Activated CD4-positive, CD25-positive, alpha-beta regulatory T cell treated with anti-CD3 and anti-CD28 coated beads, Interleukin-2, amount 50 U/mL, for 16 hours (primary cell): ENCODE results near the gene PTPRN2.
"Not testable (repeated sequence)": the region's sequence is repeated elsewhere in the genome, so short reads cannot be mapped to it uniquely, and the experiment has no call there.

Source experiments
- DNase-seq: peaks from one replicate; pipeline ENCODE4 v3.0.0-alpha.2; 2020; ENCODE audit warnings: low read depth, low spot score

The PTPRN2 gene

DNA sequence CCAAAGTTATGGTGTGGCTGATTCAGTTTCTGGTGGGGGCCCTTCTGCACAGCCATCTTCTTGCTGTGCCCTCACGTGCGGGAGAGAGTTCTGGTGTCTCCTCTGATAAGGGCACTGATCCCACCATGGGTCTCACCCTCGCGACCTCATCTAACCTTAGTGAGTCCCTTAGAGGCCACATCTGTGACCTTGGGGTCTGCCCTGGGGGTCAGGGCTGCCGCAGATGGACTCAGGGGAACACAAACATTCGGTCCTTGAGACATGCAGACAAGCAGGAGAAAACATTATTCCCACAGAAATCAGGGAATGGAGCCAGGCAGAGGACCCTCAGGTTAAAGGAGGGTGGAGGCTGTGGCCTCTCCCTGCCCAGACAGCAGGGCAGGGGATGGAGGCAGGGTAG is 1072.9 kb downstream of the PTPRN2 start:
- no peak for DNase-seq

DNA sequence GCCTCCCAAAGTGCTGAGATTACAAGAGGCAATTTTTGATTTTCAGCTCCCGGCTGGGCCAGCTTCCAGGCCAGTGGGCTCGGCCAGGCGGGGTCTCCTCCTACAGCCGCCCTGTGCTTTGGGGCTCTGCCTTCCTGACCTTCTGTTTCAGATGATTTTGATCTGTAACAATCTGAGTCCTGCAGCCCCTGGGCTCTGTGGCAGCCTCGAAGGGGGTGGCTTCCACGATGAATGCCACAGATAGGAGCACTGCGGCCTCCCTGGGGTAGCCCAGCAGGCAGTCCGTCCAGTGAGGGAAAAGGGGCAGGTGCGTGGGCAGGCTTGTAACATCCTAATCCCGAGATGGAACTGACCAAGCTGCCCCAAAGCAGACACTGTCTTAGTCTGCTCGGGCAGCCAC is 1073.3 kb downstream of the PTPRN2 start:
- DNase-seq, result no peak

DNA sequence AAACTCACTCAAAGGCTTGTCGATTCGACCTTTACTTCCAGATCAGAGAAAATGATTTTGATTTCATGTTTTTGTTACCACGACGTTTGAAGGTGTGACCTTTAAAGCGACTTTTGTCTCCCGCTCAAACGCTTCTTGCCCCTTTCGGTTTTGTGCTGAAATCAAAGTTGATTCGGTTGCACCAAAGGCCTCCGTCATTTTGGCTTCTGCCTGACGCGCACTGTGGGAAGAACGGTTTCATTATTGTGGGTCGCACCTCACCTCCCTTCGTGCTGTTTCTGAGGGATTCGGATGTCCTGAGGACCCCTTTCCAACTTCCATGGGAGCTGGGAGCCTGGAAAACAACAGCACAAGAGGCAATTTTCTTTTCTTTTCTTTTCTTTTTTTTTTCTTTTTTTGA is 1073.9 kb downstream of the PTPRN2 start:
- no peak for DNase-seq

DNA sequence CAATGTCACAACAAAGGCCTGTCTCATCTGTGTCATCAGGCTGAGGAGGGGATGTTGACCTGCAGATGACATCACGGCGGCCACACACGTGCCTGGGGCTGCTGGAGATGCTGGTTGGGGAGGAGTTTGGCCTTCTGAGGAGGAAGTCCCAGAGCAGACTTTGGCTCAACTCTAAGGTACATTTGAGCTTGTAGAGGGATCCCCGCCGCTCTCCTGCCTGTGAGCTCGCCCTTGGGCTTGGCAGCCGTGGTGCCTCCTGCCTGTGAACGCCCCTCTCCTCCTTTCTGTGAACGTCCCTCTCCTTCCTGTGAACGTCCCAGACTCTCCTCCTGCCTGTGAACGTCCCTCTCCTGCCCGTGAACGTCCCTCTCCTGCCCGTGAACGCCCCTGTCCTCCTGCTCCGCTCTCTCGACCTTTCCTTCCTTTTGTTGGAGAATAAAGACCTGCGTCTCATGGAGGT is 1074.4 kb downstream of the PTPRN2 start:
- no peak for DNase-seq

DNA sequence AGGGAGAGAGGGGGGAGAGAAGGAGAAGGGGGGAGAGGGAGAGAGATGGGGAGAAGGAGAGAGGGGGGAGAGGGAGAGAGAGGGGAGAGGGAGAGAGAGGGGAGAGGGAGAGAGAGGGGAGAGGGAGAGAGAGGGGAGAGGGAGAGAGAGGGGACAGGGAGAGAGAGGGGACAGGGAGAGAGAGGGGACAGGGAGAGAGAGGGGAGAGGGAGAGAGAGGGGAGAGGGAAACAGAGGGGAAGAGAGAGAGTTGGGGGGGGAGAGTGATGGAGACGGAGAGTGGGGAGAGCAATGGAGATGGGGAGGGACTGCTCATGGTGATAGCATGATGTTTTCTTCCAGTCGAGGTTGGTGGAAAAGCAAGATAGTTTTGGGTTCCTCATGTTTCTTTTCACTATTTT is 1078.4 kb downstream of the PTPRN2 start:
- DNase-seq, result no peak

DNA sequence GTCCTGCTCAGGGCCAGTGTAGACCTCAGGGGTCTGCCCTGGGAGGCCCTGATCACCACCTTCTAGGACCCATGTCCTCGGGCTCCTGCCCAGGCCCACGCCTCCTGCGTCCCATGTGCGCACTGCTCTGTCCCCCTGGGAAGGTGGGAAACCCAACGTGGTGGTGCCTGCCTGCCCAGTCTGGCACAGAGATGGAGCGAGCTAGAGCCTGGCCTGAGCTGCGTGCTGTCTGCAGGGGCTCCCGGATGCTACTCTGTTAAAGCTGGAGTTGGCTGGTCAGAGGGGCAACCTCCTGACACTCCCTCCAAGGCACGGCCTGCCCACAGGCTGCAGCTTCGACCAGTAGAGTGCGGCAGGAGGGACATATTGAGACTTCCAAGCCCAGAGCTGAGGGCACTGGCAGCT is 1079.1 kb downstream of the PTPRN2 start:
- DNase-seq, result no peak

DNA sequence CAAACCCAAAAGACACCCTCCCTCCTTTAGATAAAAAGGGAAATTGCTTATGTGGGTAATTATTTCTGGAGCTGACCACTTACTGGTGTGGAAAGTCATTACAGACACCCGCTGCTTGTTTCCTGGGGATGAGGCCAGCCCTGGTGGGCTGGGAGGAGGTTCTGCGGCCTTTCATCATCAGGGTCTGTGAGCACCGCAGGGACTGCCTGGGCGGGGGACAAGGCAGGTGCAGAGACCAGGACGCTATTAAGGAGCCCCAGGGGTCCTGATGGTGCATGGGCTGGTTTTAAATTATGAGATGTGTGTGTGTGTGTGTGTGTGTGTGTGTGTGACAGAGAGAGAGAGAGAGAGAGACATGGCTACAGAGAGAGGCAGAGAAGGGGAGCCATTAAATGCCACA is 1079.6 kb downstream of the PTPRN2 start:
- no peak for DNase-seq

DNA sequence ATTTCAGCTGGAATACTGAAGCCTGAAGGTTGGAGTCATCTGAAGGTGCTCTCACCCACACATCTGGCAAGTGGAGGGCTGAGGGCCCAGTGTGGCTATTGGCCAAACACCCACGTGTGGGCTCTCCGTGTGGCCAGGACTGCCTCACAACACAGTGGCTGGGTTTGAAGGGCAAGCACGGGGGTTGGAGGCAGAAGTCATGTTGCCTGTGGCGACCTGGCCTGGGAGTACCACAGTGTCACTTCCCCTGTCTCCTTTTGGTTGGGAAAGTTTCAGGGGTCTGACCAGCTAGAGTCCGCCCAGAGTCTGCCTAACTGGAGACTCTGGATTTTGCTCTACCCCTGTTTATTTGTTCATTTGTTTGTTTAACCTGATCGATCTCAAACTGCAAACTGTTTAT is 1081.4 kb downstream of the PTPRN2 start:
- DNase-seq, result no peak

DNA sequence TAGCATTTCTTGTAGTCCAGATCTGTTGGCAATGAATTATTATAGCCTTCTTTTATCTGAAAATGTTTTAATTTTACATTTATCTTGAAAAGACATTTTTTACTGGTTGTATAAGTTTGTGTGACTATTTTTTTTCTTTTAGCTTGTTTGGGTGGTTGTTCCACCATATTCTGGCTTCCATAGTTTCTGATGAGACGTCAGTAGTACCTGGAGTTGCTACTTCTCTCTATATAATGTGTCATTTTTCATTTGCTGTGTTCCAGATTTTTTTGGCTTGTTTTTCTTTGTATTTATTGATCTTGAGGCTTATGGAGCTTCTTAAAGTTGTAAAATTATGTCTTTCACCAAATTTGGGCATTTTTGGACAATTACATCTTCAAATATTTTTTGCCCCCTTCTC is 1082.0 kb downstream of the PTPRN2 start:
- no peak for DNase-seq

DNA sequence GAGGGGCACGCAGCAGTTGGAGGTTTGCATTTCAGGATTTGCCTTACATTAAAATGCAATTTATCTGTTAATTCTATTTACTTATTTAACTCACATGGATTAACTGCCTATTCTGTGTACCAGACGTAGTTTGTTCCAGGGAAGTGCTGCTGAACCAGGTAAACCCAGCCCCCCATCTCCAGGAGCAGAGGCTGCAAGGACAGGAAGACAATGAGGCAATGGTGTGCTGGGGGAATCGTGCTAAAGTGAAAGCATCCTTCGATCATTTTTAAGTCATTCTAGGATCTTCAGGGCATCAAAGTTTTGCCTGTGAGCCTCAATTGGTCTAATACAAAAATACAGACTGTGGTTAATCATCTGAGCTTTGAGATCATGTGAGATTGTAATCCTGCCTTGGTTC is 1084.4 kb downstream of the PTPRN2 start:
- no peak for DNase-seq

DNA sequence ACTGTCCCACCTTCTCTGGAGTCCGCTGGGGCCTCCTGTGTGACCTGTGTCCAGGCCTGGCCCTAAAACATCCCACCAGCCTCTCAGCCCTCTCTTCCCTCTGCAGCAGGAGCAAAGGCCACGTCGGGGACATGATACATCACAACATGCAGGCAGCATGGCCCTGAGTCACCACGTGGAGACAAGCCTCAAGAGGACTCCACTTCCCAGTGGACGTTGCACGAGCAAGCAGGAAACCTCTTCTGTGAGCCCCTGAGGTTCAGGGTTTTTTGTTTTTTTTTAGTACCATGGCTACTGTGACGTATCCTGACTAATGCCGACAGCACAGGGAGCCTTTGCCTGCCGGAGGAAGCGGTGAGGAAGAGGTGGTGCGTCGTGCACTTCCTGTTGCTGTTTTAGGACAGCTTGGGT is 1084.9 kb downstream of the PTPRN2 start:
- peak; percentile 47 for DNase-seq

DNA sequence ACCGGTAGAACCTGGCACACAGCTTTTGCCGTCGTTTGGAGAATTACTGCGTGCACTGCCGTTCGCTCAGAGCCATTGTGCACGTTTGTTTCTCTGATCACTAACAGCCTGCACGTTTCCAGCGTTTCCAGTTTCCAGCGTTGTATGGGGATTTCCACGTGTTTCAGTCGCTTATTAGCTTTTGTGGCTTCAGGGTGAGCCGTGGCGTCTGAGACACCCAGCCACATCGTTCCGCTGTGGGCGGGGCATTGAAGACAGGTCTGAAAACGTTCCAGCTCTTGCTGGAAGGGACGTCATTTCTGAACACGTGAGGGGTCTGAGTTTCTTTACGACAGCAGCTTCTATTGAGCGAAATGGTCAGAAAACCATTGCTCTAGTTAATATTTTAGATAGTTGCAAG is 1086.0 kb downstream of the PTPRN2 start:
- no peak for DNase-seq

DNA sequence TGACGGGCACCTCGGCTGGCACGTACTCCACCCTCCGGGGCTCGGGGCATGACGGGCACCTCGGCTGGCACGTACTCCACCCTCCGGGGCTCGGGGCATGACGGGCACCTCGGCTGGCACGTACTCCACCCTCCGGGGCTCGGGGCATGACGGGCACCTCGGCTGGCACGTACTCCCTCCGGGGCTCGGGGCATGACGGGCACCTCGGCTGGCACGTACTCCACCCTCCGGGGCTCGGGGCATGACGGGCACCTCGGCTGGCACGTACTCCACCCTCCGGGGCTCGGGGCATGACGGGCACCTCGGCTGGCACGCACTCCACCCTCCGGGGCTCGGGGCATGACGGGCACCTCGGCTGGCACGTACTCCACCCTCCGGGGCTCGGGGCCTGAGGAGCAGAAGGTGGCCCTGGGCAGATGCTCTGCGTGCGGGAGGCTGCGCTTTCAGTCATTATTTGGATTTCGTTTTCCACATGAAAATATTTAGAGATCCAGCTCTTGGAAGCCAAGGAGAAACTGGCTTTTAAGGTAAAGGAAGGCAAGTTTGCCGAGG is 1086.6 kb downstream of the PTPRN2 start:
- DNase-seq, result not testable (repeated sequence)

DNA sequence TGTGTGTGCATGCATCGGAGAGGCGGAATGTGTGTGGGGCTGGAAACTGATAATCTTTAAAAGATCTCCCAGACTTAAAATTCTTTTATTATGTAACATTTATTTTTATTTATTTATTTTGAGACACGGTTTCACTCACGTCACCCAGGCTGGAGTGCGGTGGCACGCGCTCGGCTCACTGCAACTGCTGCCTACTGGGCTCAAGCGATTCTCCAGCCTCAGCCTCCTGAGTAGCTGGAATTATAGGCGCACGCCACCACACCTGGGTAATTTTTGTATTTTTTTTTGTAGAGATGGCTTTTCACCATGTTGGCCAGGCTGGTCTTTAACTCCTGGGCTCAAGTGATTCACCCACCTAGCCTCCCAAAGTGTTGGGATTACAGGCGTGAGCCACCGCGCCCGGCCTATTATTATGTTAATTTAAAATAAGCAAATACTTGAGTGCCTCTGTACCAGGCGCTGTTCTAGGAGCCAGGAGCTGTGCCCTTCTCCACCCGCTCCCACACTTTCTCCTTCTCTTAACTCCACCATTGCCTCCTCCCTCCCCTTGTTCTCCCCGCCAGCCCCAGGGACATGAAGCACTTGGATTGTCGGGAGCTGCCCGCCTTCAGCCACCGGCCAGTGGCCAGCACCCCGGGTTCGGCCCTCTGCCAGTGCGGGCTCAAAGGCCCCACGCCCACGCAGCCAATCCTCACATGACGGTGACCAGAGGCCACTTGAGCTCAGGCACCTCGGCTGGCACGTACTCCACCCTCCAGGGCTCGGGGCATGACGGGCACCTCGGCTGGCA is 1087.3 kb downstream of the PTPRN2 start:
- DNase-seq, result no peak

DNA sequence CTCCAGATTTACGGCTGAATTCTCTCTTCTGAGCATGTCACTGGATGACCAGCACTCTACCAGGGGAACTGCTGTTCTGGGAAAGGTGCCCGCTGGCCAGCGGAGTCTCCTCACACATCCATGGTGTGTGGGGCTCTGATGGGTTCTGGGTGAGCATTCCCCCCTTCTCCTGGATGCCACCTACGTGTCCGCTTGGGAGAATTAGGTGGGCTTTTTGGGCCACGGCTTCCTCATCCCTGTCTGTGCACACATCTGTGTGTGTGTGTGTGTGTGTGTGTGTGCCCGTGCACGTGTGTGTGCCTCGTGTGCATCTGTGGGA is 1087.8 kb downstream of the PTPRN2 start:
- DNase-seq, result no peak

DNA sequence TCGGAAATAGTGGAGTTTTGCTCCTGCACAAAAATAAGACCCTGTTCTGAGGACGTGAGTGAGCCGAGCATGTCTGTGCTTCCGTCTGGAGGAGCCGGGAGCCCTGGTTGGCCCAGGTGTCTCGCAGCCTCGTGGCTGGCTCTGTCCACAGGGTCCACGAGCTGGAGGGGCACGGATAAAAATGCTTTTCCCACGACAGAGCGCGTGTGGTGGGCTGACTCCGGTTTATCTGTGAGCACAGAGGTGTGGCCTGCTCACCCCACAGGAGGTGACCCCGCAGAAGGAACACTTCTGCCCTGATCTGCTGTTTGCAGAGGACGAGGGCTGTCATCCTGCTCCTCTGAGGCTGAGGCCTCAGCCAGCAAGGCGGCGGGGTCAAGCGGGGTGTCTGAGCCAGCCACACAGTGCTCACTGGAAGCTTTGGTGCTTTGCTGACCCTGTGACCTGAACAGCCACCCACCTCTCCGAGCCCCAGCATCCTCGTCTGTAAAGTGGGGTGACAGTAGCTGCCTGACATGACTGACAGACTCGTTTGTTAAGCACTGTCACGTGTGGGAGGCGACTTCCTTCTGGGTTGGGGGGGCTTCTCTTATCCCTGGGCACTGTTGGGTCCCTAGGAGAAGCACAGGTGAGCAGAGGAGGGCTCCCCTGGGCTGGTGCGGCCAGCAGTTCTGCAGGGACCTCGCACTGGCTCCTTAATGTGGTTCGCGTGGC is 1088.3 kb downstream of the PTPRN2 start:
- no peak for DNase-seq

DNA sequence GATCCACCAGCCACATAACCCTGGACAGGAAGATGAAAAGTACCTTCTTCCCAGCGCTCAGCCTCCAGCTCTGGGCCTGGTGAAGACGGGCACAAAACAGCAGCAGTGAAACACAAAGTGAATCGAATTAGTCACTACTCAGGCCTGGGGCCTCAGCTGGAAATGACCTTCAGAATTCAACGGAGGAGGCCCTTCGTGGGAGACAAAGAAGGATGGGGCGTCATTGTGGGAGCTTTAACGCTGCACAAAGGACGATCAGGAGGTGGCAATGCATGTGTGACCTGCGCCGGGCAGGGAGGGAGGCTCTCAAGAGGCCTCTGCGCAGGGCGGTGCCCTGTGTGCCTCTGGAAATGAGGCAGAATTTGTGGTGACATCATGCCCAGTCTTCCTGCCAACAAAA is 1089.0 kb downstream of the PTPRN2 start:
- DNase-seq, result no peak

DNA sequence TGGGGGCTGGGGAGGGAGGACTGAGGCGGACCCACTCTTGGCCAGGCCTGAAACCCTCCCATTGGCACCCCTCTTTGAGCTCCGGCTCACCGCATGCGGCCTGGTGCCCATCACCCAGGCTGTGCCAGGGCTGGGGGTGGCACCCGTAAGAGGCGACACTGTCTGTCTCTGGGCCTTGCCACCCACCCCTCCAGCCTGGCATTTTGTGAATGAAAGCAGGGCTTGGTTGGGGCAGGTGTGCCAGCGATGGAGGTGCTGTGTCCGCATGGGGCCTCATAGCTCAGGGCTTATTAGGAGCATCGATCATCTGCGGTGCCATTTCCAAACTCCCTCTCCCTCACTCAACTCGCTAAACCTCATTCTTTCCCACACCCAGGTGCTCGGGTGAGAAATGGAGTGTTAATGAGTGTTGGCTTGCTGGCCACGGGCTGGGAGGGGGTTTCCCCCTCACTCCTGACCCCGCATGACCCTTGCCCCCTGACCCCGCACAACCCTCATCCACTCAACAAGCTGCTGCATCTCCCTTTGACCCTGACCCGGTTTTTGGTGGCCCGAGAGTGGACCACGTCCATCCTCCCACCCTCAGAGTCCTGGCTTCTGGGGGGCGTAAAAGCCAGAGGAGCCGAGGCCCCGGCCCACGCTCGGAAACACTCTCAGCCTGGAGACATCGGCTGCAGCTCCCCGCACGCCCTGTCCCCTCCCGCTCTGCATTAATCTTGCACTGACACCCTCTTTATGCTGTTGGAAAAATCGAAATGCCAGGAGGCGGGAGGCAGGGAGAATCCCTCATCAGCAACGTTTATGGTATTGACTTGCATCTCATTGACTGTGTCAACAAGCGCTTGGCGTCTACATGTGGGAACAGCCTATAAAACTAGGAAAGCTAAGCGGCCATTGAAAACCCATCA is 1089.6 kb downstream of the PTPRN2 start:
- no peak for DNase-seq

DNA sequence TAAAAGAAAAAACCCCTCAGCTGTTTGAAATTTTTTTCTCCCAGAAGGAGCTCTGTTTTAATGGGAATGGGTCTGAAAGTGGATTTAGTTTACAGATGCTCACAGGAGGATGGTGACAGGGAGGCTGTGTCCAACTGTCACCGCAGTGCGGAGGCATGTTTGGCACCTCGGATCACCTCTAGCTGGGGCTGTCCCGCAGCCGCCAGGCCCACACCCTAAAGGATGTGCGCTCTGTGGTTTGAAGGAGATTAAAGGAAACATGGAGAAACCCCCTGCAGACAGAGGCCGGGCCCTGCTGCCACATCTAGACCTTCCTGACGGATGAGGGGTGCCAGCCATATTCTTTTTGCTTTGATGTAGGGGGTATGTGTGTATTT is 1090.3 kb downstream of the PTPRN2 start:
- DNase-seq, result no peak

DNA sequence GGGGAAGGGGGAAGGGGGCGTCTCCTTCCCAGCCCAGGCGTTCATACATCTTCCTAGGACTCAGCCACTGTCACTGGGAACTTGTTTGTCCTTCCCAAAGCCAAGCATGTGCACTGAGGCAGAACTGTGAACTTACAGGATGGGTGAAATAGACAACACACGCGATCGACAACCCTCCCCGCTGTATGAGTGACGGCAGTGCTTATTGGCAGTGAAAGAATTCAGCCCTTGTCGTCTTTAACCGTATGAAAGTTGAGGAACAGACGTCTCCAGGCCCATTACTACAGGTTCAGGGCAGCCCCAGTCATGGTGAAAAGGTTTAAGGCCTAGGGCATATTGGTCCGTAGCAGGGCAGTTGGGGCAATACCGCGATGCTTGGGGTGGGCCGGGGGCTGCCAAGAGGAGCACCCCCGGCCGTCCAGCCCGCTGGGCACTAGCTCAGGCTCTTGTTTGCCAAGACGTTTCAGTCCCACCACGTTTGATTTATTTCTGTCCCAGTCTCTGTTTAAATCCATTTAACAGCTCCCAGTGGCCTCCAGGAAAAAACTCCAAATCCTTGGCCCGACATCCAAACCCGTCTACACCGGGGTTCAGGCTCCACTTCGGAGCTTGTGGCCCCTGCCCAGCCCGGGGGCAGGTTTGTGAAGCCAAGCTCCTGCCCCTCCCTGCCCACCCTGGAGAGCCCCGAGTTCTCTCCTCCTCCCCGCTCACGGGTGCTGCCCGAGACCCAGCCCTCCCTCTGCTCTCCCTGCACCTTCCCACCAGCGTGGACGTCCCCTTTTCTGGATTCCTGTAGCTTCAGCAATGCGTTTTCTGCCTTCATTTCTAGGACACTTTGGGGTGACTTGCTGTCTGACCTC is 1091.0 kb downstream of the PTPRN2 start:
- DNase-seq, result no peak

DNA sequence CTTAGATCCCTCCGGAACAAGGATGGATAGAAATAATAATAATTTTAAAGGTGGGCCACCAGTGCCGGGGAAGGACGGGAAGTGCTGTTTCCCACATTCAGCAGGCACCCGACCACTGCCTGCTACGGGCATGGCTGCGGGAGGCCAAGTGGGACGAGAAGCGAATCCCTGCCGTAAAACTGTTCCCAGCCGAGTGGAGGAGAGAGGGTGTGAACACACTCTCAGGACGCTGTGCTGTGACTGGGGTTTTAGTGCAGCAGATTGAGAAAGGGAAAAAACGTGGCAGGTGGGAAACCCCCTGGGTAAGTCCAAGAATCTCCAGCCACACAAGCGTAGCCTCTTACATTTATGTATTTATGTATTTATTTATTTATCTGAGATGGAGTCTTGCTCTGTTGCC is 1092.0 kb downstream of the PTPRN2 start:
- DNase-seq, result no peak
